HepG2 (cell line): ENCODE data around the gene SEMA4A. TPM values are rescaled to one million over a fixed set of nuclear protein-coding genes. Genes with fewer than 3 reads are reported as not detected.

Source experiments
- AHR ChIP-seq: IDR thresholded peaks from 2 replicates; pipeline ENCODE4 v1.6.1; 2018; ENCODE audit warnings: missing genetic modification reagents, missing compliant biosample characterization
- CENPBD1 ChIP-seq: sonication (generic); formaldehyde crosslinking; IDR thresholded peaks from 2 replicates; pipeline ENCODE4 v1.8.0; 2022; ENCODE audit warnings: missing genetic modification reagents, low read depth, mild to moderate bottlenecking, borderline replicate concordance
- DMAP1 ChIP-seq: IDR thresholded peaks from 2 replicates; pipeline ENCODE4 v1.6.1; 2016
- DNMT1 ChIP-seq: sonication (generic); formaldehyde crosslinking; IDR thresholded peaks from 2 replicates; pipeline ENCODE4 v1.5.1; 2020; ENCODE audit warnings: mild to moderate bottlenecking, missing genetic modification reagents
- HDAC6 ChIP-seq: fragments of 200-600 bp; sonication (generic); IDR thresholded peaks from 2 replicates; pipeline ENCODE4 v1.7.0; 2017; ENCODE audit warnings: mild to moderate bottlenecking, antibody characterized with exemption, low read length, low read depth
- NCOR1 ChIP-seq: fragments of 200-600 bp; sonication (generic); IDR thresholded peaks from 2 replicates; pipeline ENCODE4 v1.7.0; 2017; ENCODE audit warnings: antibody characterized with exemption, low read length, borderline replicate concordance
- NR3C1 ChIP-seq: sonication (generic); formaldehyde crosslinking; IDR thresholded peaks from 2 replicates; pipeline ENCODE4 v1.4.0; 2020; ENCODE audit warnings: missing genetic modification reagents
- TBL1XR1 ChIP-seq: fragments of 150-350 bp; IDR thresholded peaks from 2 replicates; pipeline ENCODE4 v1.6.1; 2014; ENCODE audit warnings: borderline replicate concordance, low read length; ENCODE audit not compliant: partially characterized antibody
- ZBTB49 ChIP-seq: sonication (generic); formaldehyde crosslinking; IDR thresholded peaks from 2 replicates; pipeline ENCODE4 v1.4.0; 2020; ENCODE audit warnings: missing genetic modification reagents, borderline replicate concordance
- ZFP37 ChIP-seq: sonication (generic); formaldehyde crosslinking; IDR thresholded peaks from 2 replicates; pipeline ENCODE4 v1.4.0; 2020; ENCODE audit warnings: missing genetic modification reagents, borderline replicate concordance
- ZMAT3 ChIP-seq: sonication (generic); formaldehyde crosslinking; conservative IDR thresholded peaks from 2 replicates; pipeline ENCODE4 v1.7.0; 2021; ENCODE audit warnings: missing genetic modification reagents
- ZNF17 ChIP-seq: sonication (generic); formaldehyde crosslinking; IDR thresholded peaks from 2 replicates; pipeline ENCODE4 v1.5.0; 2020; ENCODE audit warnings: mild to moderate bottlenecking, missing genetic modification reagents
- ZNF205 ChIP-seq: IDR thresholded peaks from 2 replicates; pipeline ENCODE4 v1.6.1; 2018; ENCODE audit warnings: missing biosample characterization, missing genetic modification reagents
- ZNF331 ChIP-seq: sonication (generic); formaldehyde crosslinking; IDR thresholded peaks from 2 replicates; pipeline ENCODE4 v1.4.0; 2020; ENCODE audit warnings: missing genetic modification reagents
- ZNF33A ChIP-seq: sonication (generic); formaldehyde crosslinking; IDR thresholded peaks from 2 replicates; pipeline ENCODE4 v1.5.1; 2020; ENCODE audit warnings: missing genetic modification reagents, mild to moderate bottlenecking, moderate library complexity, borderline replicate concordance
- ZNF441 ChIP-seq: sonication (generic); formaldehyde crosslinking; IDR thresholded peaks from 2 replicates; pipeline ENCODE4 v1.7.0; 2021; ENCODE audit warnings: missing genetic modification reagents, borderline replicate concordance
- ZNF484 ChIP-seq: sonication (generic); formaldehyde crosslinking; IDR thresholded peaks from 2 replicates; pipeline ENCODE4 v1.5.1; 2020; ENCODE audit warnings: mild to moderate bottlenecking, low read depth, missing genetic modification reagents, borderline replicate concordance
- ZNF557 ChIP-seq: sonication (generic); formaldehyde crosslinking; IDR thresholded peaks from 2 replicates; pipeline ENCODE4 v1.4.0; 2020; ENCODE audit warnings: missing genetic modification reagents
- ZNF572 ChIP-seq: sonication (generic); formaldehyde crosslinking; IDR thresholded peaks from 2 replicates; pipeline ENCODE4 v1.5.1; 2020; ENCODE audit warnings: mild to moderate bottlenecking, missing genetic modification reagents
- ZNF597 ChIP-seq: sonication (generic); formaldehyde crosslinking; IDR thresholded peaks from 2 replicates; pipeline ENCODE4 v1.5.0; 2020; ENCODE audit warnings: missing genetic modification reagents
- ZNF7 ChIP-seq: IDR thresholded peaks from 2 replicates; pipeline ENCODE4 v1.6.1; 2016; ENCODE audit warnings: missing biosample characterization, missing genetic modification reagents
- ZNF768 ChIP-seq: sonication (generic); formaldehyde crosslinking; IDR thresholded peaks from 2 replicates; pipeline ENCODE4 v1.4.0; 2020; ENCODE audit warnings: missing genetic modification reagents
- ZNF850 ChIP-seq: sonication (generic); formaldehyde crosslinking; conservative IDR thresholded peaks from 2 replicates; pipeline ENCODE4 v1.9.0; 2021; ENCODE audit warnings: mild to moderate bottlenecking, missing genetic modification reagents
- polyA plus RNA-seq, 8 experiments: library from polyadenylated mRNA; depleted of rRNA in 3 of 8; stranded (reverse) in 7 of 8; unstranded in 1 of 8; fragments of >200 nt; fragmentation: Illumina TruSeq in 4 of 8; extraction: Trizol in 4 of 8; gene quantifications; 2 replicates each; pipeline versions ENCODE4 v1.2.1 to v1.2.3, GENCODE V29; 2011 to 2016; ENCODE audit warnings: low read depth in 4 of 8, missing spikeins in 1 of 8, mixed read lengths in 1 of 8; ENCODE audit not compliant: insufficient read depth in 1 of 8
- total RNA-seq, 5 experiments: library from RNA; depleted of rRNA; stranded (reverse); fragments of >200 nt; fragmentation: Illumina TruSeq; extraction: Trizol; gene quantifications; 2 replicates each; pipeline ENCODE4 v1.2.3, GENCODE V29; 2016; ENCODE audit warnings: low read depth in 1 of 5
- TF ChIP-seq, protein P1 (sequence below): sonication (generic); formaldehyde crosslinking; IDR thresholded peaks from 2 replicates; pipeline ENCODE4 v1.4.0; 2020; ENCODE audit warnings: missing genetic modification reagents
- TF ChIP-seq, protein P2 (sequence below): sonication (generic); formaldehyde crosslinking; IDR thresholded peaks from 2 replicates; pipeline ENCODE4 v1.8.1; 2023; ENCODE audit warnings: missing genetic modification reagents, mild to moderate bottlenecking, borderline replicate concordance

The SEMA4A gene
- total and polyA plus RNA-seq, 2 of the 13 experiments (the other 11 are each of a cell fraction or from before 2014, with no cell fraction given): 0.09 to 0.20 TPM

DNA sequence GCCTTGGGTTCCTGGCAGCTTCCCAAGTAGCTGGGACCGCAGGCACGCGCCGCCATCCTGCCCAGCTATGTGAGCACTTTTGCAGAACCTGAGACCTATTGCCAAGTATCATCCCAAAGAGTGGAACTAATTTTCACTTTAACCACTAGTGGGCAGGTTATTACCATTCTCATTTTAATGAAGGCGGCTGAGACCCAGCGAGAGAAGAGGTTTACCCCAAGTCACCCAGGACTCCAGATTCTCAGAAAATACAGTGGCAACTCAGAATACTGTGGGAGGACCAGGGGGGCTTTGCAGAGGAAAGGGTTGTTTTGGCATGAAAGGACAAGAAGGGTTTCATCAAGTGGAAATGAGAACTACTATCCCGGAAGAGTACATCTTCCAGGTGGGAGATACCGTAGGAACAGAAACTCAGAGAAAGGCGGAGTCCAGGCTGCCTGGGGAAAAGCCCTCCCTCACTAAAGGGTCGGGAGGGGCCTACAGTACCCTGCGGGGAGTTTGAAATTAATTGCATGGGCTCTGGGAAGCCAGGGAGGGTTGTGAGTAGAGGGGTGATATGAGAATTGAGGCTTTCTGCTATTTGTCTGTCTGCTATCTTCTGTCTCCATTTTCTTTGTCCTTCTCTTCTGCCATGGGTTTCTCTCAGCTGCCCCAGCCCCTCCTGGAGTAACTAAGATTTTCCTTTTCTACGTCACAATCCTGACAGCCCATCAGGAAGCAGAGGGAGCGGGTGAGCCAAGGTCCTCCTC, 7.2 kb upstream of the SEMA4A start (continued):
- TF ChIP-seq ZMAT3 (CRISPR knock-in tag): no peak
- no peak for TF ChIP-seq CENPBD1 (CRISPR knock-in tag)
- TF ChIP-seq ZNF484: no peak
- no peak for TF ChIP-seq HDAC6
- TF ChIP-seq, protein P1, sequence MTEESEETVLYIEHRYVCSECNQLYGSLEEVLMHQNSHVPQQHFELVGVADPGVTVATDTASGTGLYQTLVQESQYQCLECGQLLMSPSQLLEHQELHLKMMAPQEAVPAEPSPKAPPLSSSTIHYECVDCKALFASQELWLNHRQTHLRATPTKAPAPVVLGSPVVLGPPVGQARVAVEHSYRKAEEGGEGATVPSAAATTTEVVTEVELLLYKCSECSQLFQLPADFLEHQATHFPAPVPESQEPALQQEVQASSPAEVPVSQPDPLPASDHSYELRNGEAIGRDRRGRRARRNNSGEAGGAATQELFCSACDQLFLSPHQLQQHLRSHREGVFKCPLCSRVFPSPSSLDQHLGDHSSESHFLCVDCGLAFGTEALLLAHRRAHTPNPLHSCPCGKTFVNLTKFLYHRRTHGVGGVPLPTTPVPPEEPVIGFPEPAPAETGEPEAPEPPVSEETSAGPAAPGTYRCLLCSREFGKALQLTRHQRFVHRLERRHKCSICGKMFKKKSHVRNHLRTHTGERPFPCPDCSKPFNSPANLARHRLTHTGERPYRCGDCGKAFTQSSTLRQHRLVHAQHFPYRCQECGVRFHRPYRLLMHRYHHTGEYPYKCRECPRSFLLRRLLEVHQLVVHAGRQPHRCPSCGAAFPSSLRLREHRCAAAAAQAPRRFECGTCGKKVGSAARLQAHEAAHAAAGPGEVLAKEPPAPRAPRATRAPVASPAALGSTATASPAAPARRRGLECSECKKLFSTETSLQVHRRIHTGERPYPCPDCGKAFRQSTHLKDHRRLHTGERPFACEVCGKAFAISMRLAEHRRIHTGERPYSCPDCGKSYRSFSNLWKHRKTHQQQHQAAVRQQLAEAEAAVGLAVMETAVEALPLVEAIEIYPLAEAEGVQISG: no peak
- TF ChIP-seq ZNF572: no peak
- no peak for TF ChIP-seq AHR (CRISPR knock-in tag)
- TF ChIP-seq ZNF850 (CRISPR knock-in tag): no peak
- no peak for TF ChIP-seq ZNF33A
- TF ChIP-seq, protein P2, sequence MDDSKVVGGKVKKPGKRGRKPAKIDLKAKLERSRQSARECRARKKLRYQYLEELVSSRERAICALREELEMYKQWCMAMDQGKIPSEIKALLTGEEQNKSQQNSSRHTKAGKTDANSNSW: no peak
- TF ChIP-seq DMAP1 (CRISPR knock-in tag): peak; percentile 34; the same call in 1 of the 2 replicates
- TF ChIP-seq ZNF17 (CRISPR knock-in tag): no peak
- no peak for TF ChIP-seq ZNF557 (CRISPR knock-in tag)
- peak; percentile 67; the same call in 1 of the 2 replicates for TF ChIP-seq ZNF331 (CRISPR knock-in tag)
- TF ChIP-seq ZNF205 (CRISPR knock-in tag): 0 out of 2 replicates have a peak, but pooled peaks have one; percentile 35
- TF ChIP-seq TBL1XR1: no peak
- no peak for TF ChIP-seq ZBTB49 (CRISPR knock-in tag)
- no peak for TF ChIP-seq ZFP37 (CRISPR knock-in tag)
- no peak for TF ChIP-seq ZNF768
- no peak for TF ChIP-seq ZNF441 (CRISPR knock-in tag)
- no peak for TF ChIP-seq DNMT1 (CRISPR knock-in tag)
- peak; percentile 30; the same call in 1 of the 2 replicates for TF ChIP-seq ZNF7 (CRISPR knock-in tag)
- no peak for TF ChIP-seq ZNF597 (CRISPR knock-in tag)
- no peak for TF ChIP-seq NCOR1
- no peak for TF ChIP-seq NR3C1 (CRISPR knock-in tag)
